Psoas muscle (tissue), 8 donors: Measurements from ENCODE around the gene TAPBPL. TPM values are rescaled to one million over a fixed set of nuclear protein-coding genes. Genes with fewer than 3 reads are reported as not detected.
"Not testable (repeated sequence)": the region's sequence is repeated elsewhere in the genome, so short reads cannot be mapped to it uniquely, and the experiment has no call there.

ENCODE experiments used
- ATAC-seq, 4 donors: fragments of 200-7000 bp; cut with Tn5 transposase; one replicate each; pipeline ENCODE4 v1.9.1; 2020; ENCODE audit warnings: moderate library complexity in 3 of 4, mild to moderate bottlenecking in 2 of 4
- DNase-seq, 2 donors: peaks; one replicate each; pipeline ENCODE4 v3.0.0-alpha.2; 2020
- H3K27ac ChIP-seq: fragments of 200-600 bp; one replicate; pipeline ENCODE4 v1.8.0; 2022
- H3K27me3 ChIP-seq, 3 donors: fragments of 200-600 bp in 1 of 3; one replicate each; pipeline versions ENCODE4 v1.6.1 to v1.8.0; 2013 to 2022; ENCODE audit warnings: low read length in 2 of 3, mild to moderate bottlenecking in 2 of 3, moderate library complexity in 1 of 3; ENCODE audit not compliant: insufficient read depth in 3 of 3
- H3K36me3 ChIP-seq, 2 donors: fragments of 200-600 bp in 1 of 2; one replicate each; pipeline versions ENCODE4 v1.6.1 to v1.8.0; 2013 to 2022; ENCODE audit warnings: low read depth in 1 of 2, mild to moderate bottlenecking in 1 of 2, moderate library complexity in 1 of 2; ENCODE audit not compliant: insufficient read depth in 1 of 2
- H3K4me1 ChIP-seq: fragments of 200-600 bp; one replicate; pipeline ENCODE4 v1.8.0; 2022
- H3K4me3 ChIP-seq: fragments of 200-600 bp; one replicate; pipeline ENCODE4 v1.8.0; 2022; ENCODE audit warnings: mild to moderate bottlenecking
- H3K9me3 ChIP-seq: fragments of 200-600 bp; one replicate; pipeline ENCODE4 v1.8.0; 2022
- CTCF ChIP-seq: fragments of 200-600 bp; IDR thresholded peaks from one replicate; pipeline ENCODE4 v1.8.0; 2022; ENCODE audit warnings: antibody characterized with exemption
- WGBS, 3 donors: extraction: QIAGEN DNeasy Blood & Tissue Kit; methylation state at CpG; one replicate each; pipeline versions ENCODE4 v1.1.6 to v1.1.7; 2013; 5-methylcytosine and 5-hydroxymethylcytosine counted together
- intact Hi-C, 2 donors: fragments of 100-400 bp; cut with DNase I; formaldehyde crosslinking; loops; one replicate each; pipeline versions ENCODE4 v1.11.0 to v1.14.2; 2022
- polyA plus RNA-seq, 3 donors: library from polyadenylated mRNA; stranded (reverse); fragments of 200-250 nt; gene quantifications; one replicate each; pipeline ENCODE4 v1.2.3, GENCODE V29; 2013
- total RNA-seq, 4 donors: library from RNA; stranded (reverse); fragmentation: NEBNext Ultra II Directional in 2 of 4; extraction: Animal tissue kit (Norgen Biotek cat#: 25700) in 2 of 4; gene quantifications; one replicate each; pipeline versions ENCODE4 v1.2.1 to v1.2.4, GENCODE V29; 2021 to 2023
- donor health status: healthy with polysubstance abuse.
- donor health status: DM: no; HTN: no; CAD: no; lungs with moderate emphysema.
- donor health status: Bipolar disorder and iron deficiency.
- donor health status: healthy.
- donor health status: DM: yes; HTN: yes; CAD: no.
- donor health status: DM: no; HTN: no; CAD: no.
- donor health status: DM: no; HTN: no; CAD: no.
- donor health status: DM: yes; HTN: yes; CAD: no.

Gene TAPBPL
- total and polyA plus RNA-seq, 7 donors = 4.6 to 11.3 (median 7.7) TPM

- ATAC-seq (no peak), DNase-seq (no peak)
- Histone ChIP-seq H3K4me3 (no peak overlapping the region), H3K27me3 (no peaks in the 10 kb centered on the region), H3K4me1 (peaks cover 18% of the 10 kb centered on the region), H3K36me3 (no peaks in the 10 kb centered on the region), H3K9me3 (no peaks in the 10 kb centered on the region), H3K27ac (peak overlapping the region; percentile 95)
- WGBS, 3 donors = 86 to 98% (median 92%) methylated on average over 1 of the region's 1 CpG
- no peak for TF ChIP-seq CTCF
- intact Hi-C loops = no loop called here
Measured at GRCh38 chr12:6471989-6472360, 20.1 kb downstream of the TAPBPL start.

- intact Hi-C loops = no loop called here
- no peak for DNase-seq
Measured at GRCh38 chr12:6472491-6472890, 20.6 kb downstream of the TAPBPL start.

GRCh38 chr12:6475233-6475975 is 23.6 kb downstream of the TAPBPL start:
- H3K9me3 ChIP-seq, H3K4me3 ChIP-seq, H3K27ac ChIP-seq, H3K4me1 ChIP-seq, H3K27me3 ChIP-seq, DNase-seq, intact Hi-C loops, ATAC-seq, H3K36me3 ChIP-seq: not testable (repeated sequence)
- 89 to 91% (median 91%) methylated on average over 35 to 47 of the region's 48 CpGs for WGBS, 3 donors

More at GRCh38 chr12:6472491-6472890, 20.6 kb downstream of the TAPBPL start:
- peaks cover 18% of the 10 kb centered on the region for H3K4me1 ChIP-seq
- no peak overlapping the region for H3K4me3 ChIP-seq
- WGBS, 3 donors = 72 to 86% (median 76%) methylated on average over 11 of the region's 11 CpGs
- no peak for TF ChIP-seq CTCF
- no peaks in the 10 kb centered on the region for H3K9me3 ChIP-seq
- no peaks in the 10 kb centered on the region for H3K36me3 ChIP-seq
- H3K27ac ChIP-seq = no peak overlapping the region
- no peaks in the 10 kb centered on the region for H3K27me3 ChIP-seq
- ATAC-seq = no peak

GRCh38 chr12:6476489-6476888 is 24.6 kb downstream of the TAPBPL start:
- WGBS, 3 donors = 69 to 76% (median 74%) methylated on average over 3 of the region's 3 CpGs
- no peak for ATAC-seq
- no peak overlapping the region for H3K27ac ChIP-seq

GRCh38 chr12:6477601-6478377 is 25.9 kb downstream of the TAPBPL start:
- WGBS, 3 donors = 88 to 91% (median 89%) methylated on average over 36 to 37 of the region's 37 CpGs
- H3K4me3 ChIP-seq, H3K27ac ChIP-seq, H3K4me1 ChIP-seq, DNase-seq, H3K36me3 ChIP-seq, ATAC-seq, H3K27me3 ChIP-seq, intact Hi-C loops, H3K9me3 ChIP-seq: not testable (repeated sequence)

More at GRCh38 chr12:6476489-6476888, 24.6 kb downstream of the TAPBPL start:
- intact Hi-C loops = no loop called here
- no peaks in the 10 kb centered on the region for H3K9me3 ChIP-seq
- TF ChIP-seq CTCF = no peak
- H3K27me3 ChIP-seq = no peaks in the 10 kb centered on the region
- no peak for DNase-seq
- no peaks in the 10 kb centered on the region for H3K4me1 ChIP-seq
- no peaks in the 10 kb centered on the region for H3K36me3 ChIP-seq
- no peak overlapping the region for H3K4me3 ChIP-seq
